Astrocyte of the cerebellum (primary cell): ENCODE results near the gene PLOD3.

Experiments used
- DNase-seq: peaks from one replicate; pipeline ENCODE4 v3.0.0-alpha.2; 2011; ENCODE audit warnings: low read depth
- H3K4me3 ChIP-seq: 2 replicates; pipeline ENCODE4 v1.5.1; 2011; ENCODE audit warnings: mild to moderate bottlenecking, low read depth, low read length, moderate library complexity
- CTCF ChIP-seq: IDR thresholded peaks from 2 replicates; pipeline ENCODE4 v1.5.1; 2012; ENCODE audit warnings: low read length, low read depth, moderate library complexity, mild to moderate bottlenecking; ENCODE audit errors: missing control alignments
- in situ Hi-C: cut with HindIII; loops from 2 replicates; pipeline ENCODE4 v1.10.0; 2017; ENCODE audit warnings: low sequenced_read_pairs

The PLOD3 gene

GRCh38 chr7:101169110-101169837, 48.1 kb downstream of the PLOD3 start:
- no peak for DNase-seq
- in situ Hi-C loops, result no loop called here
- no peak for TF ChIP-seq CTCF
- H3K4me3 ChIP-seq, result no peak overlapping the region

GRCh38 chr7:101168412-101169049, 48.9 kb downstream of the PLOD3 start:
- in situ Hi-C loops, result no loop called here
- H3K4me3 ChIP-seq, result no peak overlapping the region

GRCh38 chr7:101167645-101168411, 49.6 kb downstream of the PLOD3 start:
- in situ Hi-C loops, result no loop called here
- TF ChIP-seq CTCF, result no peak
- no peak overlapping the region for H3K4me3 ChIP-seq
- DNase-seq, result no peak

More at GRCh38 chr7:101168412-101169049, 48.9 kb downstream of the PLOD3 start:
- TF ChIP-seq CTCF, result no peak
- no peak for DNase-seq

GRCh38 chr7:101166909-101167644, 50.3 kb downstream of the PLOD3 start:
- no peak overlapping the region for H3K4me3 ChIP-seq
- TF ChIP-seq CTCF, result no peak
- in situ Hi-C loops, result no loop called here
- no peak for DNase-seq

GRCh38 chr7:101166648-101166908, 50.8 kb downstream of the PLOD3 start:
- in situ Hi-C loops, result no loop called here

More at GRCh38 chr7:101166648-101166908, 50.8 kb downstream of the PLOD3 start:
- H3K4me3 ChIP-seq, result no peak overlapping the region
- DNase-seq, result no peak
- no peak for TF ChIP-seq CTCF
